HUES6 (cell line): Measurements from ENCODE around the gene FSD2.
"Not testable (repeated sequence)": the region's sequence is repeated elsewhere in the genome, so short reads cannot be mapped to it uniquely, and the experiment has no call there.

Experiments used
- H3K27ac ChIP-seq: 2 replicates; pipeline ENCODE4 v1.7.0; 2013; ENCODE audit warnings: low read depth, mild to moderate bottlenecking, low read length, inconsistent platforms
- H3K27me3 ChIP-seq: 2 replicates; pipeline ENCODE4 v1.6.1; 2013; ENCODE audit warnings: low read length; ENCODE audit not compliant: control insufficient read depth, insufficient read depth
- H3K36me3 ChIP-seq: 2 replicates; pipeline ENCODE4 v1.6.1; 2013; ENCODE audit warnings: low read length; ENCODE audit not compliant: control insufficient read depth, insufficient read depth
- H3K4me1 ChIP-seq: 2 replicates; pipeline ENCODE4 v1.6.1; 2013; ENCODE audit warnings: low read length; ENCODE audit not compliant: control insufficient read depth, insufficient read depth
- H3K4me3 ChIP-seq: 2 replicates; pipeline ENCODE4 v1.5.1; 2013; ENCODE audit warnings: low read depth, low read length
- H3K9ac ChIP-seq: one replicate; pipeline ENCODE4 v1.6.1; 2013; ENCODE audit warnings: mild to moderate bottlenecking, low read length
- H3K9me3 ChIP-seq: 2 replicates; pipeline ENCODE4 v1.6.1; 2013; ENCODE audit warnings: low read depth, low read length; ENCODE audit not compliant: control insufficient read depth, insufficient read depth

FSD2 gene

GRCh38 chr15:82731527-82731926 is 74.3 kb downstream of the FSD2 start:
- Histone ChIP-seq H3K27me3 (no peaks in the 10 kb centered on the region), H3K27ac (no peak overlapping the region), H3K4me3 (no peak overlapping the region), H3K9ac (no peak overlapping the region), H3K36me3 (no peaks in the 10 kb centered on the region), H3K4me1 (no peaks in the 10 kb centered on the region), H3K9me3 (no peaks in the 10 kb centered on the region)

DNA sequence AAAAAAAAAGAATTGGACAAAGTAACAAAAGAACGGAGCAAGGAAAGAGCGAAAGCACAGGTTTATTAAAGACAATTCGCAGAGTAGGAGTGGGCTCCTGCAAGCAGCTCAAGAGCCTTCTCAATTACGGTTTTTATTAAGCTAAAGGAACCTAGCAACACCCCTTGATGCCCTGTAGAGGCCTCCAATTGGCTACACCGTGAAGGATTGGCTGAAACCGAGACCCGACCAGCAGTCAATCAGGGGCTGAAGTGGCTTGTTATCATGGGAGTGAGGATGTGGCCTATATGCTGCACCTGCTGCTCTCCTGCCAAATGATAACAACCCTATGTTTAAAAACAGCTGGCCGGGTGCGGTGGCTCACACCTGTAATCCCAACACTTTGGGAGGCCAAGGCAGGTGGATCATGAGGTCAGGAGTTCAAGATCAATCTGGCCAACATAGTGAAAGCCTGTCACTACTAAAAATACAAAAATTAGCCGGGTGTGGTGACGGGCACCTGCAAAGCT is 75.8 kb downstream of the FSD2 start:
- H3K9me3 ChIP-seq, result no peaks in the 10 kb centered on the region

GRCh38 chr15:82726816-82727215 is 79.1 kb downstream of the FSD2 start:
- Histone ChIP-seq H3K9me3 (no peaks in the 10 kb centered on the region), H3K36me3 (no peaks in the 10 kb centered on the region), H3K27me3 (no peaks in the 10 kb centered on the region), H3K4me1 (no peaks in the 10 kb centered on the region), H3K4me3 (no peak overlapping the region), H3K9ac (no peak overlapping the region), H3K27ac (no peak overlapping the region)

More for the DNA sequence above, 75.8 kb downstream of the FSD2 start:
- H3K9ac ChIP-seq, result no peak overlapping the region
- no peaks in the 10 kb centered on the region for H3K27me3 ChIP-seq
- H3K4me3 ChIP-seq, result no peak overlapping the region
- no peaks in the 10 kb centered on the region for H3K4me1 ChIP-seq
- H3K36me3 ChIP-seq, result no peaks in the 10 kb centered on the region
- H3K27ac ChIP-seq, result no peak overlapping the region

DNA sequence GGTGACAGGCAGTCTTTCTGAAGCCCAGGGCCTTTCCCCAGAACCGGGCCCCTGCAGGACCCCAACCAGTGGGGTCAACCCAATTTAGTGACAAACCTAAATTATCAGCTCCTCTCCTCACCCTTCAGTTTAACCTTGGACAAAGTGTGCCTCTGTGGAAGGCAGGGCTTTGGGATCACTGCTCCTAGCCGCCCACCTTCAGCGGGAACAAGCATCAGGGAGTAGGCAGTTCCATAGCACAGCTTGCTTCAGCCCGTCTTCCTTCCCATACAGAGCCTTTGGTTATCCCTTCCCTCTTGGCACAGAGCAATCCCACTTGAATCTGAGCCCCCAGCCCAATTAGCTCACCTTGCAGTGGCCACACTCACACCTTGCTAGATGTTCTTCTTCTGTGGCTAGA is 90.9 kb downstream of the FSD2 start:
- Histone ChIP-seq H3K36me3 (no peaks in the 10 kb centered on the region), H3K9me3 (0 out of 2 replicates have a peak, but pooled peaks cover 3% of the 10 kb centered on the region), H3K4me3 (no peak overlapping the region), H3K9ac (no peak overlapping the region), H3K4me1 (peaks cover 7% of the 10 kb centered on the region), H3K27me3 (no peaks in the 10 kb centered on the region), H3K27ac (no peak overlapping the region)

DNA sequence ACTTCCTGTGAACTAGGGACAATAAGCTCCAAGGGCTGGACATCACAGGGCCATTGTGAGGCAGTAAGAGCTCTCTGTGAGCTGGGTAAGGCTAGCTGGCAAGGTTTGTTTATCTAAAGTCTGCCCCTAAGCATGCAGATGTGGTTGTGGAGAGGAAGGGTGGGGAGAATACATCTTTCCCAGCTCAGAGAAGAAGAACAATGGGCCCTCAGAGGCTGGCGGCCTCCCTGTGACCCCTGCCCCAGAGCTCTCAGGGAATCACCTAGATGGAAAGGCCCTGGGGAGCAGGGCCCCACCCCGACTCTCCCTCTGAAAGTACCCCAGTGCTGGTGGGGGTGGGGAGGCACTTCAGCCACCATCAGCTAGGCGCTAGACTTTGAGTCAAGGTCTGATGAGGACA is 91.9 kb downstream of the FSD2 start:
- Histone ChIP-seq H3K36me3 (no peaks in the 10 kb centered on the region), H3K9me3 (0 out of 2 replicates have a peak, but pooled peaks cover 3% of the 10 kb centered on the region), H3K4me3 (no peak overlapping the region), H3K4me1 (peaks cover 8% of the 10 kb centered on the region), H3K9ac (no peak overlapping the region), H3K27ac (no peak overlapping the region), H3K27me3 (no peaks in the 10 kb centered on the region)

GRCh38 chr15:82712036-82712435 is 93.8 kb downstream of the FSD2 start:
- no peaks in the 10 kb centered on the region for H3K36me3 ChIP-seq
- H3K9ac ChIP-seq, result no peak overlapping the region
- H3K27me3 ChIP-seq, result no peaks in the 10 kb centered on the region
- H3K9me3 ChIP-seq, result 0 out of 2 replicates have a peak, but pooled peaks cover 3% of the 10 kb centered on the region
- peaks cover 22% of the 10 kb centered on the region for H3K4me1 ChIP-seq
- H3K4me3 ChIP-seq, result no peak overlapping the region
- H3K27ac ChIP-seq, result no peak overlapping the region

GRCh38 chr15:82710926-82711490 is 94.9 kb downstream of the FSD2 start:
- H3K4me3 ChIP-seq, result peak overlapping the region; percentile 83; the same call in 1 of the 2 replicates
- no peak overlapping the region for H3K27ac ChIP-seq
- H3K9me3 ChIP-seq, result no peaks in the 10 kb centered on the region
- no peaks in the 10 kb centered on the region for H3K27me3 ChIP-seq
- no peaks in the 10 kb centered on the region for H3K36me3 ChIP-seq
- no peak overlapping the region for H3K9ac ChIP-seq
- H3K4me1 ChIP-seq, result peaks cover 22% of the 10 kb centered on the region

- H3K4me1 ChIP-seq, result peaks cover 22% of the 10 kb centered on the region
- H3K4me3 ChIP-seq, result peak overlapping the region; percentile 83
- H3K9ac ChIP-seq, result peak overlapping the region; percentile 77
- H3K36me3 ChIP-seq, result no peaks in the 10 kb centered on the region
- H3K27me3 ChIP-seq, result no peaks in the 10 kb centered on the region
- H3K9me3 ChIP-seq, result no peaks in the 10 kb centered on the region
- no peak overlapping the region for H3K27ac ChIP-seq
Measured at GRCh38 chr15:82710208-82710555, 95.7 kb downstream of the FSD2 start.

GRCh38 chr15:82709421-82710207 is 96.3 kb downstream of the FSD2 start, which contains the start of gene AP3B2:
AP3B2 (minus strand) TSS chr15:82709875; CDS start chr15:82709706, 169 bp downstream.
- H3K9ac ChIP-seq, result peak within 1 kb of the TSS; percentile 77
- no peaks in the 10 kb centered on the region for H3K36me3 ChIP-seq
- peaks cover 22% of the 10 kb centered on the region for H3K4me1 ChIP-seq
- no peaks in the 10 kb centered on the region for H3K27me3 ChIP-seq
- peak within 1 kb of the TSS; percentile 76; the same call in 1 of the 2 replicates for H3K27ac ChIP-seq
- H3K4me3 ChIP-seq, result peak within 1 kb of the TSS; percentile 83
- no peaks in the 10 kb centered on the region for H3K9me3 ChIP-seq

DNA sequence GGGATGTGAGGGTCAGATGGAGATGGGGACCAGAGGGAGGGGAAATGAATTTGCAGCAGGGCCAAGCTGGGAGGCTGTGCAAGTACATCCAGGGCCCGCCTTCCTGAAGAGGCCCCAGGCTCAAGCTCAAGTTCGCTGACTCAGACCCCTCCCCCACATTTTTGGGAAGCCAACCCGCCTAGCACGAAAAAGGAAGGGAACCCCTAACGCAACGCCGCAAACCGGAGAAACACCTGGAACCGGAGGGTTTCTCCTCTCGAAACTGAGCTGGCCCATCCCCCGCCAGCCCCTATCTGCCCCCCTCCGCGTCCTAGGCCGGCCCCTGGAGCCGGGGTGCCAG is 96.8 kb downstream of the FSD2 start:
- H3K4me3 ChIP-seq, result peak overlapping the region; percentile 83
- H3K4me1 ChIP-seq, result peaks cover 22% of the 10 kb centered on the region
- no peaks in the 10 kb centered on the region for H3K36me3 ChIP-seq
- peak overlapping the region; percentile 73; the same call in 1 of the 2 replicates for H3K27ac ChIP-seq
- no peaks in the 10 kb centered on the region for H3K9me3 ChIP-seq
- H3K9ac ChIP-seq, result peak overlapping the region; percentile 77
- no peaks in the 10 kb centered on the region for H3K27me3 ChIP-seq

DNA sequence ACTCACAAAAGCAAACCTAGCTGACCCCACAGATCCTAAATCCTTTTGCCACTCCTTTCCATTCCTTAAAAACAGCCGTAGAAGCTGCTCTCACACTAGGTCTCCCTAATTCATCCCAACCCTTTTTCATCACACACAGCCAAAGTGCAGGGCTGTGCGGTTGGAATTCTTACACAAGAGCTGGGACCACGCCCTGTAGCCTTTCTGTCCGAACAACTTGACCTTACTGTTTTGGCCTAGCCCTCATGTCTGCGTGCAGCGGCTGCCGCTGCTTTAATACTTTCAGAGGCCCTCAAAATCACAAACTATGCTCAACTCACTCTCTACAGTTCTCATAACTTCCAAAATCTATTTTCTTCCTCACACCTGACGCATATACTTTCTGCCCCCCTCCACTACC is 100.0 kb downstream of the FSD2 start:
- not testable (repeated sequence) for H3K9ac ChIP-seq, H3K27ac ChIP-seq, H3K36me3 ChIP-seq, H3K9me3 ChIP-seq, H3K4me3 ChIP-seq, H3K27me3 ChIP-seq
- peaks cover 28% of the 10 kb centered on the region for H3K4me1 ChIP-seq
